HepG2 (cell line): ENCODE data around the gene GPN2. TPM values are rescaled to one million over a fixed set of nuclear protein-coding genes. Genes with fewer than 3 reads are reported as not detected.
A peak's percentile ranks its signal among the peaks of the same experiment; 100 is the strongest.

ENCODE experiments used
- AHR ChIP-seq: IDR thresholded peaks from 2 replicates; pipeline ENCODE4 v1.6.1; 2018; ENCODE audit warnings: missing genetic modification reagents, missing compliant biosample characterization
- GRHL1 ChIP-seq: sonication (generic); formaldehyde crosslinking; conservative IDR thresholded peaks from 2 replicates; pipeline ENCODE4 v1.8.0; 2022; ENCODE audit warnings: missing genetic modification reagents
- HCFC1 ChIP-seq: fragments of 150-350 bp; IDR thresholded peaks from 2 replicates; pipeline ENCODE4 v1.6.1; 2014; ENCODE audit warnings: low read depth, low read length
- MAX ChIP-seq: IDR thresholded peaks from 2 replicates; pipeline ENCODE4 v1.6.1; 2012; ENCODE audit warnings: inconsistent platforms
- MIXL1 ChIP-seq: IDR thresholded peaks from 2 replicates; pipeline ENCODE4 v1.6.1; 2016
- PBX3 ChIP-seq: sonication (generic); formaldehyde crosslinking; IDR thresholded peaks from 2 replicates; pipeline ENCODE4 v1.8.1; 2023; ENCODE audit warnings: missing genetic modification reagents, inconsistent platforms, borderline replicate concordance
- REST ChIP-seq, 2 experiments: IDR thresholded peaks; 2 replicates each; pipeline ENCODE4 v1.6.1; 2011 to 2012; ENCODE audit warnings: low read length in 2 of 2, borderline replicate concordance in 1 of 2, low read depth in 1 of 2, mild to moderate bottlenecking in 1 of 2, moderate library complexity in 1 of 2
- SETDB1 ChIP-seq: sonication (generic); formaldehyde crosslinking; IDR thresholded peaks from 2 replicates; pipeline ENCODE4 v1.5.1; 2020; ENCODE audit warnings: missing genetic modification reagents, mild to moderate bottlenecking, borderline replicate concordance
- SMYD3 ChIP-seq: sonication (generic); formaldehyde crosslinking; IDR thresholded peaks from 2 replicates; pipeline ENCODE4 v1.8.1; 2023; ENCODE audit warnings: mild to moderate bottlenecking, missing genetic modification reagents
- SNAPC2 ChIP-seq: sonication (generic); formaldehyde crosslinking; IDR thresholded peaks from 2 replicates; pipeline ENCODE4 v1.8.1; 2022; ENCODE audit warnings: mild to moderate bottlenecking, missing genetic modification reagents
- SPEN ChIP-seq: sonication (generic); formaldehyde crosslinking; IDR thresholded peaks from 2 replicates; pipeline ENCODE4 v1.5.1; 2020; ENCODE audit warnings: low read depth, mild to moderate bottlenecking, missing genetic modification reagents
- THAP8 ChIP-seq: sonication (generic); formaldehyde crosslinking; IDR thresholded peaks from 2 replicates; pipeline ENCODE4 v1.5.1; 2020; ENCODE audit warnings: missing genetic modification reagents, mild to moderate bottlenecking, borderline replicate concordance
- XRCC5 ChIP-seq: fragments of 200-400 bp; formaldehyde crosslinking; optimal IDR thresholded peaks from 2 replicates; pipeline ENCODE3; 2017; ENCODE audit warnings: mild to moderate bottlenecking, low read length
- ZNF18 ChIP-seq: sonication (generic); formaldehyde crosslinking; IDR thresholded peaks from 2 replicates; pipeline ENCODE4 v1.8.0; 2022; ENCODE audit warnings: mild to moderate bottlenecking, missing genetic modification reagents; ENCODE audit not compliant: insufficient replicate concordance
- ZNF230 ChIP-seq: sonication (generic); formaldehyde crosslinking; IDR thresholded peaks from 2 replicates; pipeline ENCODE4 v1.4.0; 2020; ENCODE audit warnings: mild to moderate bottlenecking, missing genetic modification reagents
- ZNF282 ChIP-seq: fragments of 450-650 bp; IDR thresholded peaks from 2 replicates; pipeline ENCODE4 v1.6.1; 2018; ENCODE audit not compliant: partially characterized antibody
- ZNF614 ChIP-seq: IDR thresholded peaks from 2 replicates; pipeline ENCODE4 v1.6.1; 2018; ENCODE audit warnings: missing biosample characterization, missing genetic modification reagents, inconsistent platforms, borderline replicate concordance
- ZNF724P ChIP-seq: sonication (generic); formaldehyde crosslinking; IDR thresholded peaks from 2 replicates; pipeline ENCODE4 v1.8.0; 2022; ENCODE audit warnings: missing genetic modification reagents, borderline replicate concordance
- ZSCAN21 ChIP-seq: sonication (generic); formaldehyde crosslinking; IDR thresholded peaks from 2 replicates; pipeline ENCODE4 v1.8.0; 2022; ENCODE audit warnings: mild to moderate bottlenecking, missing genetic modification reagents, moderate library complexity, borderline replicate concordance
- polyA plus RNA-seq, 8 experiments: library from polyadenylated mRNA; depleted of rRNA in 3 of 8; stranded (reverse) in 7 of 8; unstranded in 1 of 8; fragments of >200 nt; fragmentation: Illumina TruSeq in 4 of 8; extraction: Trizol in 4 of 8; gene quantifications; 2 replicates each; pipeline versions ENCODE4 v1.2.1 to v1.2.3, GENCODE V29; 2011 to 2016; ENCODE audit warnings: low read depth in 4 of 8, missing spikeins in 1 of 8, mixed read lengths in 1 of 8; ENCODE audit not compliant: insufficient read depth in 1 of 8
- total RNA-seq, 5 experiments: library from RNA; depleted of rRNA; stranded (reverse); fragments of >200 nt; fragmentation: Illumina TruSeq; extraction: Trizol; gene quantifications; 2 replicates each; pipeline ENCODE4 v1.2.3, GENCODE V29; 2016; ENCODE audit warnings: low read depth in 1 of 5

GPN2 gene
- total and polyA plus RNA-seq, 2 of the 13 experiments (the other 11 are each of a cell fraction or from before 2014, with no cell fraction given) = 19.3 to 38.9 TPM

- TF ChIP-seq REST (IDR thresholded peaks at IDR 0.05; ENCODE audit: borderline replicate concordance in 1 of 2, low read depth in 1 of 2, low read length in 2 of 2) (peak in 1 of 2 experiments; percentile 23; a peak in 1 of 4 replicates), ZNF614 (CRISPR knock-in tag) (no peak), SETDB1 (CRISPR knock-in tag) (no peak), MAX (peak; percentile 96), SNAPC2 (CRISPR knock-in tag) (peak; percentile 52; the same call in 1 of the 2 replicates), ZNF724P (peak; percentile 72; the same call in 1 of the 2 replicates), XRCC5 (peak; percentile 24), SMYD3 (CRISPR knock-in tag) (no peak; the same call in 1 of the 2 replicates), ZNF282 (no peak), PBX3 (CRISPR knock-in tag) (no peak), SPEN (CRISPR knock-in tag) (peak; percentile 88), ZNF230 (CRISPR knock-in tag) (peak; percentile 81), ZNF18 (CRISPR knock-in tag) (peak; percentile 70), THAP8 (CRISPR knock-in tag) (0 out of 2 replicates have a peak, but pooled peaks have one; percentile 86), GRHL1 (CRISPR knock-in tag) (no peak), AHR (CRISPR knock-in tag) (peak; percentile 68; the same call in 1 of the 2 replicates), ZSCAN21 (peak; percentile 55; the same call in 1 of the 2 replicates), MIXL1 (no peak), HCFC1 (0 out of 2 replicates have a peak, but pooled peaks have one; percentile 9)
These were observed 31.7 kb upstream of the GPN2 start, which contains the start of gene NUDC (continued) for GRCh38 chr1:26921540-26922430.
